ENCODE results near the gene SDC1. TPM values are rescaled to one million over a fixed set of nuclear protein-coding genes. Genes with fewer than 3 reads are reported as not detected.

SDC1 gene
- total RNA-seq, 1 donor from 2014 or later = 9.8 TPM

GRCh38 chr2:20229322-20230113 lies 4.6 kb upstream of the SDC1 start:
- no peak for DNase-seq (ENCODE audit: low spot score in 2 of 2)
- FAIRE-seq = no peak

GRCh38 chr2:20227894-20228505 lies 3.1 kb upstream of the SDC1 start:
- no peak for FAIRE-seq
- DNase-seq (ENCODE audit: low spot score in 2 of 2) = no peak

- FAIRE-seq (no peak), DNase-seq (ENCODE audit: low spot score in 2 of 2) (no peak)
These were observed 1.2 kb upstream of the SDC1 start for GRCh38 chr2:20226152-20226545.

GRCh38 chr2:20225294-20226151 lies 593 bp upstream of the SDC1 start:
- DNase-seq (ENCODE audit: low spot score in 2 of 2) = peak; percentile 61 to 71
- FAIRE-seq = no peak

GRCh38 chr2:20224164-20224715 lies 690 bp downstream of the SDC1 start:
- no peak for DNase-seq (ENCODE audit: low spot score in 2 of 2)

GRCh38 chr2:20223407-20224163 lies 1.3 kb downstream of the SDC1 start:
- DNase-seq (ENCODE audit: low spot score in 2 of 2) (peak; percentile 49 to 59), FAIRE-seq (no peak)

More at GRCh38 chr2:20224164-20224715, 690 bp downstream of the SDC1 start:
- no peak for FAIRE-seq

GRCh38 chr2:20222769-20223406 lies 2.0 kb downstream of the SDC1 start:
- DNase-seq (ENCODE audit: low spot score in 2 of 2) (no peak), FAIRE-seq (no peak)

- FAIRE-seq (no peak), DNase-seq (ENCODE audit: low spot score in 2 of 2) (no peak)
These were observed 2.7 kb downstream of the SDC1 start for GRCh38 chr2:20222014-20222768.

GRCh38 chr2:20221555-20221973 lies 3.4 kb downstream of the SDC1 start:
- FAIRE-seq (no peak), DNase-seq (ENCODE audit: low spot score in 2 of 2) (no peak)

- no peak for DNase-seq (ENCODE audit: low spot score in 2 of 2)
- FAIRE-seq = no peak
These were observed 4.0 kb downstream of the SDC1 start for GRCh38 chr2:20220806-20221554.

GRCh38 chr2:20219763-20220380 lies 5.1 kb downstream of the SDC1 start:
- FAIRE-seq = no peak
- no peak for DNase-seq (ENCODE audit: low spot score in 2 of 2)

- no peak for FAIRE-seq
- DNase-seq (ENCODE audit: low spot score in 2 of 2) = no peak
These were observed 6.3 kb downstream of the SDC1 start for GRCh38 chr2:20218331-20219320.

- no peak for DNase-seq (ENCODE audit: low spot score in 2 of 2)
These were observed 7.6 kb downstream of the SDC1 start for GRCh38 chr2:20217041-20217970.

GRCh38 chr2:20216130-20217025 lies 8.6 kb downstream of the SDC1 start:
- DNase-seq (ENCODE audit: low spot score in 2 of 2) (no peak), FAIRE-seq (no peak)

More at GRCh38 chr2:20217041-20217970, 7.6 kb downstream of the SDC1 start:
- no peak for FAIRE-seq

All from frontal cortex (tissue), 4 donors.